GDM1 (cell line): ENCODE measurements around the gene AKR1C3.
"Not testable (repeated sequence)": the region's sequence is repeated elsewhere in the genome, so short reads cannot be mapped to it uniquely, and the experiment has no call there.

ENCODE experiments used
- DNase-seq: peaks from one replicate; lab custom pipeline; 2025; lab: John Stamatoyannopoulos, UW

Gene AKR1C3

DNA sequence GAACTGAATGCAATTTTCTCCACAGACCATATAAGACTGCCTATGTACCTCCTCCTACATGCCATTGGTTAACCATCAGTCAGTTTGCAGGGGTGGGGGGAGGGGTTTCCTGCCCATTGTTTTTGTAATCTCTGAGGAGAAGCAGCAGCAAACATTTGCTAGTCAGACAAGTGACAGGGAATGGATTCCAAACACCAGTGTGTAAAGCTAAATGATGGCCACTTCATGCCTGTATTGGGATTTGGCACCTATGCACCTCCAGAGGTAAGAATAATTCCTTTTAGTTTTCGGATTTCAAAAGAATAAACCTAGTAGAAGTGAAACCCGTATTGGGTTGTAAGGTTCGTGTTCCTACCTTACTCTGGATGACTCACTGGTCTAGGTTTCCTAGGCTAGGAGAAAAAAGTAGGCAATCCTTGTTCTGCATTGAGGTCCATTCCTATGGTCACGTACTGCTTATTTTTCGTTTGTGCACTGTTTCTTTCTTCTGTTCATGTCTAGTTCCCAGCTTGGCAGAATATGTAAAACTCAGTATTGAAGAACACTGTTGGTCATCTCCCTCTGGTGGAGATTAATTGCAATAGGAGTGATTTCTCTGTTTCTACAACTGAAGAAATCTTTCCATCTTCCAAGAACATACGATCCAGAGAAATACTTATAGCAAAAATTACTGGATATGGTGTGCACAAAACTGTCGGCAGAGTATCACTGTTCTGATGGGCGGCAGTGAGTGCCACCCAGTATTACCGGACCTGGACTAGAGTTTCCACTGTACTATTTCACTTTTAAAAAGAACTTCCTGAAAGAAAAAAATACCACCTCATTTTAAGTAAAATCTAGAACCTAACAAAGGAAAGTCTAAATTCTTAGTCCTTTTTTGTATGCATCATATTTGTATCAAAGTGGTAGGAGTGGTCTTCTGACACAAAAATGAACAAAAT is at the start of gene AKR1C3:
AKR1C3 (plus strand) TSS at position 150 of the 941 bp plus-strand sequence; CDS start at position 181, 31 bp downstream.
- DNase-seq: peak; percentile 32

DNA sequence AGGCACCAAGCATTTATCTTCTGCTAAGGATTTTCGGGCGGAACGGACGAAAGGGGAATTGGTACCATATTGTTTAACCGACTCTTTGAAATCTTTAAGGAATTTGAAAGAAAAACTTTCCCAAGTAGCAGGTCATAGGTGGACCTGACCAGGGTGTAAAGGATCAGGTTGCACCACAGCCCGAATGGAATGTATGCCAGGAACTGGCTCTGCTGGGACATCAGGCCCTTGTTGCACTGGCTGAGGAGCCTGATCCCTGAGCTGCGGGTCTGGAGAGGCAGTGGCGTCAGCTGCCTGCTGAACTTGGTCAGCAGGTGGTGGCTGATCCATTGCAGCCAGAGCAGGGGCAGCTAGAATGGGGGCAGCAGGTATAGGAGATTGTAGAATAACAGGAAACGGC is 49.1 kb upstream of the AKR1C3 start:
- DNase-seq: no peak

DNA sequence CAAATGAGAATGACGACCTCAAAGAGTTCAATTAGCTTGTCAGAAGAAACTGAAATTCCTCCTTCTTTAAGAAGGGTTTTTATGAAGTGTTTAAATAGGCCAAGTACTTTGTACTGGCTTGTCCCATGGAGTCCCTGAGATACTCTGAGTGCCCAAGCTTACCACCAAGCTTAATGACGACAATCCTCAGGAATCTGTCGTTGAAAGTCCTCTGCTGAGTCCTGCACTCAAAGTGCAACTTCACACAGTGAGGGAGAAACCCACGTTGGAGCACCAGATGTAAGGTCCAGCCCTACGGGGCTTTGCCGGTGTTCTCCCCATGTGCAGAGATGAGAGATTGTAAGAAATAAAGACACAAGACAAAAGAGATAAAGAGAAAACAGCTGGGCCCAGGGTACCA is 47.8 kb upstream of the AKR1C3 start:
- no peak for DNase-seq

DNA sequence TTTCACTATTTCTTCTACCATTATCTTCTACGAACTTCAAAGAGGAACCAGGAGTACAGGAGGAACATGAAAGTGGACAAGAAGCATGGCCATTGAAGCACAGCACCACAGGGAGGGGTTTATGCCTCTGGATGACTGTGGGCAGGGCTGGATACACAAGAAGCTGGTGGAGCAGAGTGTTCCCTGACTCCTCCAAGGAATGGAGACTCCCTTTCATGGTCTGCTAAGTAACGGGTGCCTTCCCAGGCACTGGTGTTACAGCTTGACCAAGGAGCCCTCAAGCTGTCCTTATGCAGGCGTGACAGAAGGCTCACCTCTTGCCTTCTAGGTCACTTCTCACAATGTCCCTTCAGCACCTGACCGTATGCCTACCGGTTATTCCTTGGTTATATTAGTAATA is 47.2 kb upstream of the AKR1C3 start:
- DNase-seq: not testable (repeated sequence)

DNA sequence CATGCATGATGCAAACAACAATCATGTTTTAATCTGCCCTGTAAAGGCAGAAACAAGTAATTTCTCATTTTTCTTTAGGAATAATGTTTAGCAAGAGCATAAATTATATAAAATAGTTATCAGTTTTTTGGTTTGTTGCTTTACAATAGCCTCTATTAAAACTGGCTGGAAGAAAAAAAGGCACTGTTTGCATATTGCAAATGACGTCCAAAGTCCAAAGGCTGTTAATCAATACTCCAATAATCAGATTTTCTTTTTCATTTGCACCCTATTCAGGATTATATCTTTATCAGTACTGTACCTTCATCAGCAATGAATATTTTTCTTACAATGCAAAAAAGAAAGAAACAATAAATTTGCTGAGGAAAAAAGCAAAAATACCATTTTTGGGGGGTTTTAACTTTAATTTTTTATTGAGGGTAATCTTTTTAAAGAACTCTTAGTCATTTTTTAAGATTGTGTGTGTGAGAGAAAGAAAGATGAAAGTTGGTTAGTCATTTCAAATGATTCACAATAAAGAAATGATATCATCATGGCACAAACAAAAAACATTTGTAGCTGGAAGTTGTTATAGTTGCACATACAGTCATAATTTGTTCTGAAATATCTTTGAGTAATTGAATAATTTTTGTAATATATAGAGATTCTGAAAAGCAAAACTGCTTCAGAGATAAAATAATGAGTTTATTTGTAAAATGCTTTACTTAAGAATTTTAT is 46.1 kb upstream of the AKR1C3 start:
- DNase-seq: no peak

DNA sequence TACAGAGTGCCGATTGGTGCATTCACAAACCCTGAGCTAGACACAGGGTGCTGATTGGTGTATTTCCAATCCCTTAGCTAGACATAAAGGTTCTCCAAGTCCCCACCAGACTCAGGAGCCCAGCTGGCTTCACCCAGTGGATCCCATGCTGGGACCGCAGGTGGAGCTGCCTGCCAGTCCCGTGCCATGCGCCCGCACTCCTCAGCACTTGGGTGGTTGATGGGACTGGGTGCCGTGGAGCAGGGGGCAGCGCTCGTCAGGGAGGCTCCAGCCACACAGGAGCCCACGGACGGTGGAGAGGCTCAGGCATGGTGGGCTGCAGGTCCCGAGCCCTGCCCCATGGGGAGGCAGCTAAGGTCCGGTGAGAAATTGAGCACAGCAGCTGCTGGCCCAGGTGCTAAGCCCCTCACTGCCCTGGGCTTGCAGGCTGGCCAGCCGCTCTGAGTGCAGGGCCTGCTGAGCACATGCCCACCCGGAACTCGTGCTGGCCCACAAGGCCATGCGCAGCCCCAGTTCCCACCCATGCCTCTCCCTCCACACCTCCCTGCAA is 41.2 kb upstream of the AKR1C3 start:
- not testable (repeated sequence) for DNase-seq

DNA sequence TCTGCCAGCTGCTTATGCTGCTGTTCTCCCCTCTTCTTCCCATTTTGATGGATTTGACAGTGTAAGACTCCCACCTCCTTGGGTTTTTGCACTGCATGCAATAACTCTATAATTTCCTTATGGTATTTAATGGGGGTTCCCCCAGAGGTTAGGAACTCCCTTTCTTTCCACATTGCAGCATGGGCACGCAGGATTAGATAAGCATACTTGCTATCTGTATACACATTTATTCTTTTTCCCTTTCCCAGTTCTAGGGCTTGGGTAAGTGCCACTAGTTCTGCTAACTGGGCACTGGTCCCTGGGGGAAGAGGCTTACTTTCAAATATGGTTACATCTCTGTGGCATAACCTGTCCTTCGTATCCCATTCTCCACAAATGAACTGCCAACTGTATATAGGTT is 39.4 kb upstream of the AKR1C3 start:
- DNase-seq: not testable (repeated sequence)

DNA sequence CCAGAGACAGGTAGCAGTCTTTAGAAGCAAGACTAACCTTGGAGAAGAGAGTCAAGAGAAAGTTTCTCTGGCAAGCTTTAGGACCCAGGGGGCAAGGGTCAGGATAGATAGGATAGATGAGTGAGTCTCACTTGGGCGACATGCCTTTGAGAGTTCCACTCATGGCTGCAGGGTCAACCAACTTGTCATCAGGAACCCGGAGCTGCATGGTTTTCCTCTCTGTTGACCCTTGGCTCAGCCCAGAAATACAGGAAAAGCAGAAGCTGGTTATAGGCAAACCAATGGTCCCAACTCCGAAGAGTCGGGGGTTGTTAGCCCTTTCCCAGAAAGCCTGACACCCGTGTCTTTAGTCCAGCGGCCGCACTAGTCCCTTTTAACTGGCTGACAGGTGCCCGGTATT is 34.9 kb upstream of the AKR1C3 start:
- DNase-seq: not testable (repeated sequence)

DNA sequence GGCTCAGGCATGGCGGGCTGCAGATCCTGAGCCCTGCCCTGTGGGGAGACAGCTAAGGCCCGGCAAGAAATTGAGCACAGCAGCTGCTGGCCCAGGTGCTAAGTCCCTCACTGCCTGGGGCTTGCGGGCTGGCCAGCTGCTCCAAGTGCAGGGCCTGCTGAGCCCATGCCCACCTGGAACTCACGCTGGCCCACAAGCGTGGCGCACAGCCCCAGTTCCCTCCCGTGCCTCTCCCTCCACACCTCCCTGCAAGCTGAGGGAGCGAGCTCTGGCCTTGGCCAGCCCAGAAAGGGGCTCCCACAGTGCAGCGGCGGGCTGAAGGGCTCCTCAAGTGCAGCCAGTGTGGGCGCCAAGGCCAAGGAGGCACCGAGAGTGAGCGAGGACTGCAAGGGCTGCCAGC is 33.4 kb upstream of the AKR1C3 start:
- not testable (repeated sequence) for DNase-seq

DNA sequence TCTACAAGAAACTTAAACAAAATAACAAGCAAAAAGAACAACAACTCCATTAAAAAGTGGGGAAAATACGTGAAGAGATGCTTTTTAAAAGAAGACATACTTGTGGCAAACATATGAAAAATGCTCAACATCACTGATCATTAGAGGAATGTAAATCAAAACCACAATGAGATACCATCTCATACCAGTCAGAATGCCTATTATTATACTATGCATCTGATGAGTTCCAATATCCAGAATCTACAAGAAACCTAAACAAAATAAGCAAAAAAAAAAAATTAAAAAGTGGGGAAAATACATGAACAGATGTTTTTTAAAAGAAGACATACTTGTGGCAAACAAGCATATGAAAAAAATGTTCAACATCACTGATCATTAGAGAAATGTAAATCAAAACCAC is 29.6 kb upstream of the AKR1C3 start:
- DNase-seq: no peak

DNA sequence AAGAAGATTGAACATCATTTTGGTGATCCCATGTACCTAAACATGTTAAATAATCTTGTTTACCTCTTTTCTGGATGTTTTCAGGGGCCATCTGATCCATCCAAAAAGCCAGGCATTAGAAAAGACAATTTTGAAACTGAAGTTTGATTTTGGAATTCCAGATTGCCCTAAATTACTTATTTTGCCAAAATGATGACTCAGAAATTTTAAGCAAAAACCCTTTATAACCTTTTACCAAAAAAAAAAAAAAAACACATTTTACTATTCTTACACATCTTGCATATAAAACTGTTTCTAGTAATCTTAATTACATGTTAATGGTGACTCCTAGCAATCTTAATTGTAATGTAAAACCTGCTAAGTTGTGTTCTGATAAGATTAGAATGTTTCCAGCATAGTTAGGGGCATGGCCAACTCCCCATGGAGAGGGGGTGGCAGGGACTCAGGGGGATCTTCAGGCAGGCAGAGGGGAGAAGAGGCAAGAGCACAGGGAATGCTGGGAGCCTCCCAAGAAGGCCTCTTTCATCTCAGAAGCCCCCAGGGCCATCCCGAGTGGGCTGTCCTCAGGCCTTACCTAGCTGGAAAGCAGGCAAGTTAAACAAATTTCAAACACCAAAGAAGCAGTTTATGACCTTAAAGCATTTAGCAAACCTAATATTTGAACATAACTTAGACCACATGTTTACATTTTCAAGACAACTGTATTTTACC is 25.8 kb upstream of the AKR1C3 start:
- DNase-seq: no peak

DNA sequence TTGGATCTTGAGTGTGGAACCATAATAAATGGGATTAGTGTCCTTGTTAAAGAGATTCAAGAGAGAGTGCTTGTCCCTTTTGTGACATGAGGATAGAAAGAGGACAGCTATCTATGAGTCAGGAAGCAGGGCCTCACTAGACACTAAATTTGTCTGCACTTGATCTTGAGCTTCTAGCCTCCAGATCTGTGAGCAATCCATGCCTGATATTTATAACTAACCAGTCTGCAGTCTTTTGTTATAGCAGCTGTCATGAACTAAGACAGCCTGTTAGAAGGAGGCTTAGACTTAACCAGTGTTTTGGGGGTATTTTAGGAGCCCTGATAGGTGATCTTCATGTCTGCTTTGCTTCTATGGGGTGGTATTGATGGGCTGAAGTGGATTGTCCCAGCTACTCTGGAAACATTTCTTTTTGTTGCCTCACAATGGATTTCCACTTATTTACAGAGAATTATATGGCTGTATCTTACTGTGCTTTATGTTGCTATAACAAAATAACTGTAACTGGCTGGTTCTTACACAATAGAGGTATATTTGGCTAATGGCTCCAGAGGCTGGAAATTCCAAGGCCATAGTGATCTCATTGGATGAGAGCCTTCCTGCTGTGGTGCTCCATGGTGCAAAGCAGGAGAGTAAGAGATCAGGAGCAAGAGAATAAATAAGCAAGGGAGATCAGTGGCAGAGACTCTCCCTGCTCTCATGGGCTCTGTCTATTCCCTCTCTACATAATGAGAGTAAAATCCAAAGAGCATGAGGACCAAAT is 23.4 kb upstream of the AKR1C3 start:
- no peak for DNase-seq

DNA sequence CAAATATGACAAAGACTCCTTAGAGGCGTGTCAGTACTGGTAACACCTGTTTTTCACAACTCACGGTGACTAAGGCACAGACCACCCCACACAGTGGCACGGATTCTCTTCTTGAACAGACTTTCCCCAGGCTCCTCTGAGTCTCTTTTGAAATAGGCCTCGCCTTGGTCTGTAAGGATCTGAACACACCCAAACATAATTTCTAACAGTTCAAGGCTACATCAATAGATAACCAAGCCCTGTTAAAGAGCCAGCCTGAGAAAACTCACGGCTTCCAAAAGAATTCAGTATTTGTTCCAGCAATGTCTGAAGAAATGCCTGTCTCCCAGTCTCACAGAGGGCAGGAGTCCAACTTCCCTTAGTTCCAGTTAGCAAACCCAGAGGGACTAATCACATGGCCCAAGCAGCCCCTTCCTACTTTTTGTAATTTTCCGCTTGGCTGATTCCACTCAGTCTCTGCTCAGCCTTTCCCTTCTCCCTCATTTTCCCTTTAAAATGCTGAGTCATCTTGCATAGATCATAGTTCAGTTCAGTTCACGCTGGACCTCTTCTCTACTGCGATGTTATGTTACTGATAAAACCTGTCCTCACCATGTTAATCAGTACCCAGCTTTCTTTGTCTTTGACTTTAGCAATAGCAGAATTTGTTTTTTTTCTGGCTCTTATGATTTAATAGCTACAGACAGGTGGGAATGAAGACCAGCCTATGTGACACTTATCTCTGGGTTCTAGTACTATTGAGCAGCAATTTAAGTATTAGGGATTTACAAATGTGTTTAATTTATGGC is 22.6 kb upstream of the AKR1C3 start:
- peak; percentile 22 for DNase-seq

DNA sequence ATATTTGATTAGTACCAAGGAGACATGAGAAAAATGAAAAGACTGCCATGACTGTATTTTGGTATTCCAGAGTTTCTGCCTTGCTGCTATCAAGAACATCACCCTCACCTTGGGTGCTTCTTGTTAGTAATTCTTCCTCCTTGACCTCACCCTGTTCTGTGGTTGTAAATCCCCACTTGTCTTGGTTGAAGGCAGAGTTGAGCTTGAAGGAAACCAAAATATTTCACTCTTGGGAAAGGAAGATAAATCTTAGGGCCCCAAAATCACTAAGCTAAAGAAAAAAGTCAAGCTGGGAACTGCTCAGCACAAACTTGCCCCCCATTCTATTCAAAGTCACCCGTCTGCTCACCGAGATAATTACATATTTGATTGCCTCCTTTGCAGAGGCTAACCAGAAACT is 20.6 kb upstream of the AKR1C3 start:
- no peak for DNase-seq

DNA sequence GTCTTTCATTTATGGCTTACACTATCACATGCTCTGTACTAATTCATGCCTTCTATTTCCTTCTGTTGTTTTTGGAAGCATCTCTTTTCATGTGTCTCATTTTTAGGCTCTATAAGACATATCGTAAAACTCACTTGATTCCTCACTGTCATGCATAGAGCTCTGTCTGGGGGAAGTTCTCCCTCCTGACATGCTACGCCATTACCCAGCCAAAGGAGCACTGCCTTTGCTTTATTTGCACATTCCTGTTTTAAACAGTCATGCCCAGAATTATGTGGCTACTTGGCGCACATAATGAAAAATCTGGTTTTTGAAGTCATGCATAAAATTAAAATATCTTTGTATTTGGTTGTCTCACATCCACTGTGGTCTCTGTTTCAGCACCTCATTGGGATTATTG is 17.6 kb upstream of the AKR1C3 start:
- DNase-seq: no peak

DNA sequence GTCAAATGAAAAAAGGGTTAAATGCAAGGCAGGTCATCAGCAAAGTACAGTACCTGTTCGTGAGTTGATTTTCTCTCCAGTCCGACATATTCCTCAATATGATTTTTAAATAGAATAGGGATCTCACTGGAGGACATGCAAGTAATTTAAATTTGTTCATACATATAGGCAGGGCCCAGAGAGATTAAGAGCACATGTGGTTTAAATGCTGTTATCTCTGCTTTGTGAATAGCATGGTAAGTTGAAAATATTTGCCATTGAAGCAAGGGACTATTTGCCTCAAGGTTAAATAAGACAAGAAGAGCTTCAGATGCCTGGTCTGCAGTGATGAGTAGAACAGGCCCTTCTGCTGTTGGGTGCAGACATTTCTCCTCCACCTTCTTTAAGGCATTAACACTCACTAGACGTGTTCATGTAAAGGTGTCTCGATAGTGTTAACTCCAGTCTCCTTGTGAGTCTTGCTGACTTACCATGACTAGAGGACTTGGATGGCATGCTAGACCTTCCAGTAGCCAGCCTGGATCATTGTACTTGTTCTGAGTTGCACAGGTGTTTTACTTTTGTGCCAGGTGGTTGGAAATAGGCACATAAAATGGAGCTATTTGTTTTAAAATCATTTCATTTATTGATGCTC is 15.6 kb upstream of the AKR1C3 start:
- no peak for DNase-seq

DNA sequence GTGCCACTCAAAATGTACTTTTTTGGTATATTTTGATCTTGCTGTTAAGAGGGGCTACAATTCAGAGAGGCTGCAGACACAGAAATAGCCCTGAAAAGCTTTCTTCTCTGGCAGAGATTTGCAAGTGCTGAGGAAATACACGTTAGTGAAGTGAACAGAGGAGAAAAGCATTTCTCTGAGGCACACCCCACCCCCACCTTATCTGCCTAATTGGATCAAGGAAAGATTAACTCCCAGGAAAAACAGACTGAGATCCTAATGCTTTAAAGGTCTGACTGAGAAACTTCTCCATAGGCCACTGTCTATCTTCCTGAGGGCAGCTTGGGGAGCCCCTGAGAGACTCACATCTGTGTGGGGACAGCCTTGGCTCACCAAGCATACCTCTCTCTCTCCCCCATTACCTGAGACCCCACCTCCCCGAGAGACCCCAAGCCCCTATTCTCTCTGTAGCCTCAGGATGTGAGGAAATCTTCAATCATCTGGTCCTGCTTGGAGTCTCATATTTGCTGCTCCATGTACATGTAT is 14.8 kb upstream of the AKR1C3 start:
- no peak for DNase-seq

DNA sequence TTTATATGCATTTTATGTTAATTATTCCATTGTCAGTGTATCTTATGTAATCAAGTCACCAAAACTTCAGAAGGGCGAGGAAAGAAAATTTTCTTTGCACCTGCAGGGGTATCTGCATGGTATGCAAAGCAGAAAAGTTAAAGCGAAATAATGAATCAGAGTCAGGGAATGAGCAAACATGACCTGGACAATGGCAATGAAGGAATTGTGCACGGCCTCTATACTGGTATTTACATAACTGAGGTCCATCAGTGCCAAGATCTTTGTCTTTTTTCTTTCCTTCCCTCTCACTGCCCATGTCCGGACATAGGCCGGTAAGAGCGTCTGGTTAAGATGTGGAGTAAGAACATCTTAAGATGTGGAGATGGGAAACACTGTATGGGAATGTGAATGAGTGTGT is 14.4 kb upstream of the AKR1C3 start:
- DNase-seq: no peak

DNA sequence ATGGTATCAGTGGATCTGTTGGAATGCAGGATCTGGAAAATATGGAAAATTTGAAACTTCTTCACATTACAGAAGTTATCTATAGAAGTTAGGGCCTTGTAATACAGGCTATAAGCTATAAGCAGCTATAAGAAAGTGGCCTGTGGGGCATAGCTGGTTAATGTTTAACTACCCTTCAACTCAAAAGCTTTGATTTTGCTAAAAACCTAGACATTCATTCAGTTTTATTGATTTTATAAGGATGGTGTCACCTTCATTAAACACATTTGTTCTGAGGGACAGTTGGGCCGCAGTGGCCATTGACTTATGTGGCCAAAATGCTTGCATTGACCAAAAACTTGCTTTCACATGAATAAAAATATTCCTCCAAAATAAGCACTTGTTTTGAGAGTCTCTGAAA is 13.1 kb upstream of the AKR1C3 start:
- DNase-seq: no peak

DNA sequence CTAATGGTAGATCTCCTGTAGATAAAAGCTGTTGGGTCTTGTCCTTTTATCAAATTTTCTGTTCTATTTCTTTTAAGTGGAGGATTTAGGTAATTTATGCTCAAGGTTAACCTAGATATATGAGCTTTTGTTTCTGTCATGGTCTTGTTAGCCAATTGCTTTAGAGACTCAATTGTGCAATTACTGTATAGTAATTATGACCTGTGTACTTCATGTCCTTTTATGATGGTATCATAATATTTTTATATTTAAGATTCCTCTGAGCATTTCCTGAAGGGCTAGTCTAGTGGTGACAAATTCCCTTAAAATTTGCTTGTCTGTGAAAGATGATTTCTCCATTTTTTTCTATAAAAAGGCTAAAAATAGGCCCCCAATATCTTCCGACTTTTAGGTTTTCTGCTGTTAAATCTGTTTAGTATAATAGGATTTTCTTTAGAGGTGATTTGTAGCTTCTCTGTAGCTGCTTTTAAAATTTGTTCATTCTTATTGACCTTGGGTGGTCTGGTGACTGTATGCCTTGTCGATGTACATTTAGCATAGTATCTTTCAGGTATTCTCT is 5.4 kb upstream of the AKR1C3 start:
- DNase-seq: no peak
